HG03039 (cell line): Measurements from ENCODE around the gene HDAC9.
"Not testable (repeated sequence)": the region's sequence is repeated elsewhere in the genome, so short reads cannot be mapped to it uniquely, and the experiment has no call there.

Experiments
- ATAC-seq: cut with Tn5 transposase; IDR thresholded peaks from one replicate; pipeline ENCODE4 v1.9.1; 2021; ENCODE audit warnings: mild to moderate bottlenecking, moderate library complexity; ENCODE audit not compliant: unreplicated experiment

The HDAC9 gene

DNA sequence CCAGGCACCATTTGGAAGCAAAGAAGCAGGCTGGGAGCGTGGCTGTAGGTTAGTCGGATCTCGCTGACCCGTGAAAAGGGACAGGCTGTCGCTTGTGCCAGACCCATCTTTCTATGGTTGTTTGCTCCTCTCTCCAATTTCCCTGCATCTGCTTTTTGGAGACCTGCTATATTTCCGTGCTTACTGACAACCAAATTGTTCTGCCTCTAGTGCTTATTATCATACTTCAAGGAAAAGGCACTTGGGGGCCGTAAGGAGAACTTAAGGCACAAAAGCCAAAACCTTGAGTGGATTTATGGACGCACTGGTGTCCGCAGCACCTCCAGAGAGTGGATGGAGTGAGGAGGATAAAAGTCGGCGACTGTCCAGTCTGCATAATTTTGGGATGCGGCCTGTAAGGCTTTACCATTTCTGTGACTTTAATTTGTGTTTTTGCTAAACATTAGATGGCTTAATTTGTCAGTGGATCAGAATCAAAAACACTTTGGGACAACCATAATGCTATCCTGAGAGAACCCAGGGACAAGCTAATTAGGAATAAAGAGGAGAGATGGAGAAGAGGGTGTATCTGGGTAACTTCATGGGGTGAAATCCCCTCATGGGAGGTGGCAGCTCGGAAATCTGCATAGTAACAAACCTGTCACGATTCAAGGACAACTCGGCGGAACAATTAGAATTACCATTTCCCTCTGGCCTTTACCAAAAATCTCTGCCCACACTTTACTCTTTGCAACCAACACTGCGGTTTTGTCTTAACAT is 206.7 kb downstream of the HDAC9 start:
- no peak for ATAC-seq

DNA sequence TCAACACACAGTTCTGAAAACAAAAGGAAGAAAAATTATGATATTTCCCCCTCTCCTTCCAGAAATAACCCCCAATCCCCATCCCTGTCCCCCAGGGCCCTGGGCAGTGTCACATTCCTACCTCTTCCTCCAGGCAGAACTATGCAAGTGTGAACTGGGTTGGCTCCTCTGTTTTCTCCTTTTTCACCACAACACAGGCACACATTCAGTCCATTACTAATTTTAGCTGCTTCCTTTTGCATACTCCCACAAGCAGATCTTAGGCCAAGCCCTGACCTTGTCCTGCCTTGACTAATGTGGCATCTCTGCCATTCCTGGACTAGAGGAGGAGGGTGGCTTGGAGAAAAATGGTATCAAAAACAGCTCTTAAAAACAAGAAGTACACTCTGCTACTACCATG is 208.1 kb downstream of the HDAC9 start:
- ATAC-seq = no peak

DNA sequence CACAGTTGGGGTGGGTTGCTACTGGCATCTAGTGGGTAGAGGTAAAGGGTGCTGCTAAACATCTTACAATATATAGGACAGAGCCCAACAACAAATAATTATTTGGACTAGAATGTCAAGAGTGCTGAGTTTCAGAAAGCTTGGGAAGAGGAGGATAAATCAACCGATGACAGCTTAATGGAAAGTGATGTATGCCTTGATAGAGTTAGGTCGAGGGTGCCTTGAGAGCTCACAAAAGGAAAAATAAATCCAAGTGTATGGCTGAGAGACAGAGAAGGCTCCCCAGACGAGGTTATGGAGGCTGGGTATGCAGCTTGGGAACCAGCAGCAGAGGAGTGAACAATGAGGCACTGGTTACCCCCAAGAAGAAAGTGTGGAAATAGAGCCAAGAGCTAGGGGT is 211.1 kb downstream of the HDAC9 start:
- no peak for ATAC-seq

DNA sequence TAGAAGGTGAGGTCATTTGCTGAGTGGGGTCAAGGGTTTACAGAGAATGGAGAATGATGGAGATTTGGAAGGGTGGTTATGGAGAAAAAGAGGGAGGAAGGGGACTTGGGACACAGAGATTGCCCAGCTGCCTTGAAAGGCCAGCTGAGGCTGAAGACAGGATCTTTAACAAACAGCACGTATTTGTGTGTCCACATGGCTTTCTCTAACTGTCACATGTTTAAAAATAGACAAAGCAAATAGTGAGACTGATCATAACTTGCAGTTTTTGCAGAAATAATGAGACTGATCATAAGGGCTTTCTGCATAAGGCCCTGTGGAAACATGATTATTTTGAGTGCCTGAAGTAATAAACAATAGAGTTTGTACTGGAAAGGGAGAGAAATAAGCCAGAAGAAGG is 212.7 kb downstream of the HDAC9 start:
- no peak for ATAC-seq

DNA sequence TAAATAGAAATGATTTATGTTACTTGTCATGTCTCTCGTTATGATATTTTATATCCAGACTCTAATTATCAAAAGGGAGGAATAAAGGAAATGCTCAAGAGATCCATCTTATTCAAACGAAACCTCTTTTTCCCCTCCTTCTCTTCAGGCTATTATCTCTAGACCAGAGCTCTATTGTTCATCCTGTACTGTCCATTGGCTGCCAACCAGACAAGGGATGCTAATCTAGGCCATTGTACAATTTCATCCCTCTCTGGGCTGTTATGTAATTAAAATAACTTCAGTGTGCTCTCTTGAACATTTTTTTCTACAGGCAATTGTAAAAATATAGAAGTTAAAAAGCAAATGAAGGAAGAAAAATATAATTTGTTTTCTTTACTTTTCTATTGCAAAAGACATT is 220.4 kb downstream of the HDAC9 start:
- ATAC-seq = no peak

DNA sequence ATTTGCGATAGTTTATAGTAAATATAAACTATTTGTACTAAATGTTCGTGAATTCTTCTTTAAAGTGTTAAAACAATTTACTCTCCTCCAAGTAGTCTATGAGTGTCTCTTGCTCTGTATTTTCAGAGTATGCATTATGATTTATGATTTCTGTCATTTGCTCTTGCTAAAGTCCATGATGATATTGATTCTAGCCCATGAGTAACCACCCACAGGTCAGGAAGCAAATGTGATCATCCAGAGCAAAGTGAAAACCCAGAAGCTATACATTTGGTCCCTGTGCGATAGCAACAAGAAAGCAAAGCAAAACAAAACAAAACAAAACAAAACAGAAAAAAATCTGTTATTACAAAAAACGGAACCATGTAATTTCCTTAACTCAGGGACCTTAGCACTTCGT is 225.9 kb downstream of the HDAC9 start:
- no peak for ATAC-seq

DNA sequence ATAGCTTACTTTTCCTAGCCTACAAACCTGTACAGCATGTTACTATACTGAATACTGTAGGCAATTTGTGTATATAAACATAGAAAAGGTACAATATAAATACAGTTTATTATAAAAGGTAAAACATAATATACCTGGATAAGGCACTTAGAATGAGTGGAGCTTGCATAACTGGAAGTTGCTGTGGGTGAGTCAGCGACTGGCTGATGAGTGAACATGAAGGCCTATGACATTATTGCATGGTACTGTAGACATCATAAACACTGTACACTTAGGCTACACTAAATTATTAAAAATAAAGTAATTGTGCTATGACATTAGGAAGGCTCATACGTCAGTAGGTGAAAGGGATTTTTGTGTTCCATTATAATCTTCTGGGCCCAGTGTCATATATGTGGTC is 228.8 kb downstream of the HDAC9 start:
- ATAC-seq = no peak

DNA sequence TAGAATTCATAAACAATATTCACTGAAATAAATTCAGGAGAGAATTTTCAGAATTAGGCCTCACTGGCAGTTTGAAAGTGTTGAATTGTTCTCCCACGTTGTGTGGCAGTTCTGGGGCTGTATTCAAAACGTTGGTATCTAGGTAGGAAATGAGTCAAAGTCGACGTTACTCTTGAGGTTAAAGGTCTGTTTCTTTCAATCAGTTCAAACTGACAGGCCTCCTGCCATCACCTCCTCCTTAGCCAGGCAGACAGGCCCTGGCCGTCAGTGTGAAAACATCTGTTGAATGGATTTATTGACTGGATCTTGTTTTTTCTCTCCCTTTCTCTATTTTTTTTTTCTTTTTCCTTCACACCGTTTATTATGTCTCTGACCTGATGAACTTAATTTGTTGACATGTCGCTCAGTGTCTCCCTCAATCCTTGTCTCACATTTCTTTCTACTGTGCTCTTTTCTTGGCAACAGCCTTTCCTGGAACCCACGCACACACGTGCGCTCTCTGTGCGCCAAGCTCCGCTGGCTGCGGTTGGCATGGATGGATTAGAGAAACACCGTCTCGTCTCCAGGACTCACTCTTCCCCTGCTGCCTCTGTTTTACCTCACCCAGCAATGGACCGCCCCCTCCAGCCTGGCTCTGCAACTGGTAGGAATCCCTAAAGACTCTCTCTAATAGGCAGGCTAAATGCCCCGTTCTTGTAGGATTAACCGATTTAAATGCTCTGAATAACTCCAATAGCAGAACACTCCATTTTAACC is 231.7 kb downstream of the HDAC9 start:
- ATAC-seq = no peak

DNA sequence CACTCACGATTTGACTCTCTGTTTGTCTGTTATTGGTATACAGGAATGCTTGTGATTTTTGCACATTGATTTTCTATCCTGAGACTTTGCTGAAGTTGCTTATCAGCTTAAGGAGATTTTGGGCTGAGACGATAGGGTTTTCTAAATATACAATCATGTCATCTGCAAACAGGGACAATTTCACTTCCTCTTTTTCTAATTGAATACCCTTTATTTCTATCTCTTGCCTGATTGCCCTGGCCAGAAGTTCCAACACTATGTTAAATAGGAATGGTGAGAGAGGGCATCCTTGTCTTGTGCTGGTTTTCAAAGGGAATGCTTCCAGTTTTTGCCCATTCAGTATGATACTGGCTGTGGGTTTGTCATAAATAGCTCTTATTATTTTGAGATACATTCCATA is 240.5 kb downstream of the HDAC9 start:
- ATAC-seq = not testable (repeated sequence)

DNA sequence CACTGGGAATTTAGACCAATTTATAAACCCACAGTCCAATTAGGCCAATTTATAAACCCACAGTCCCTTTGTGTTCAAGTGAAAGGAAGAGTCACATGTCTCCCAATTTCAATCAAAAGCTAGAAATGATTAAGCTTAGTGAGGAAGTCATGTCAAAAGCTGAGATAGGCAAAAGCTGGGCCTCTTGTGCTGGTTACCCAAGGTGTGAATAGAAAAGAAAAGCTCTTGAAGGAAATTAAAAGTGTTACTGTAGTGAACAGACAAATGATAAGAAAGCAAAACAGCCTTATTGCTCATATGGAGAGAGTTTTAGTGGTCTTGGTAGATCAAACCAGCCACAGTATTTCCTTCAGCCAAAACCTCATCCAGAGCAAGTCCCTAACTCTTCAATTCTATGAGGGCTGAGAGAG is 245.0 kb downstream of the HDAC9 start:
- no peak for ATAC-seq

DNA sequence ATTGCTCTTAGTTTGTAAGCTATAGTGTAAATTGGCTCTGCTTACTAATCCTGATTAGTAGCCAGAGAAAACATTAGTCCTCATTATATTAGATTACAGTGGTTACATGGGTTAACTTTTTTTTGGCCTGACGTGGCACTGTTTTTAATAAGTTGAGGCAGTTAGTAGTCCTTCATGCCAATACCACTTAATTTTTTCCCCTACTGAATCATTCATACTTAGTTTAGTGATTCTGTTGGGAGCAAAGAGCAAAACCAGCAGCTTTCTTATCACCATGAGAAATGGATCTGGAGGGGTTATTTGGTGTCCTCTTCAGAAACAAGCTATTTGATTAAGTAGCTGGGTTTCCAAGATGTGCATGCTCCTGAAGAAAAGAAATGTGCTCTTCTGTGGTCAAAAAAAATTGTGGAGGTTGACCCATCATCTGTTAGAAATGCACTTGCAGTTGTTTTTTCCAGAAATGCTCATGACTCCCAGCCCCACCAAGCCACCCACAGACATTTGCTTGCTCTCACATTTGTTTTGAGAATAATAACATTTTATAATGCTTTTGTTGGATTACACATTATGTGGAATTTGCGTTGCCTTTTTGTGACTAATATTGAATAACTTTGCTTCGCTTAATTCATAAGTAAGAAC is 258.5 kb downstream of the HDAC9 start:
- ATAC-seq = no peak

DNA sequence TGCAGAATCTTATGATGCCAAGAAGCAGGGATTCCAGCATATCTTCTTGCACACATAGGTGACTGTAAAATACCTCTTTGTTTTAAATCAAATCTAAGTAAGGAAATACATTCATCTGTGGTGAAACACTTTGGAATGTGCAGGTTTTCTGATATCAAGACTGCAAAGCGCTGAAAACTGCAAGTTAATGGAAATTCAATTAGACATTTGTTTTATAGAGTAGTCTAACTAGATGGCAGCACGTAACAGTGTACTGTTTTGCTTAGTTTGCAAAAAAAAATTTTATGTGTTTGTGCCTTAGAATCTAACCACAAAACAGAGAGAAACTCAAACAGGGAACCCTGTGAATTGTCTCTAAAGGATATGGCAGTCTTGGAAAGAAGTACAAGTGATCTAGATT is 259.2 kb downstream of the HDAC9 start:
- ATAC-seq = no peak

DNA sequence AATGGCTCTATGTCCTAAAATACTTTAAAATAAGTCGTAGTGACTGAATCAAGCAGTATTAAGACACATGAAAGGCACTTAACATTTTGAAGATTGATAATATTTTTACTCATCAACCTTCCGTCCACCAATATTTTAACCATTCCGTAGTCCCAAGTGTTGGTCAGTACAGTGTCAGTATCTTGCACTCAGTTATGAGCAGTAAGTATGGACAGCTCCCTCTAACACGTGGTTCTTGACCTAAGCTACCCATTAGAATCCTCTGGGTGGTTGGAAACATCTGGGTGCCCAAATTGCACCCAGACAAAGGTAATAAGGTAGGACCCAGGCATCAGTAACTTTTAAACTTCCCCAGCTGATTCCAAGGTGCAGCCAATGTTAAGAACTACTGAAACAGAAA is 260.2 kb downstream of the HDAC9 start:
- no peak for ATAC-seq

DNA sequence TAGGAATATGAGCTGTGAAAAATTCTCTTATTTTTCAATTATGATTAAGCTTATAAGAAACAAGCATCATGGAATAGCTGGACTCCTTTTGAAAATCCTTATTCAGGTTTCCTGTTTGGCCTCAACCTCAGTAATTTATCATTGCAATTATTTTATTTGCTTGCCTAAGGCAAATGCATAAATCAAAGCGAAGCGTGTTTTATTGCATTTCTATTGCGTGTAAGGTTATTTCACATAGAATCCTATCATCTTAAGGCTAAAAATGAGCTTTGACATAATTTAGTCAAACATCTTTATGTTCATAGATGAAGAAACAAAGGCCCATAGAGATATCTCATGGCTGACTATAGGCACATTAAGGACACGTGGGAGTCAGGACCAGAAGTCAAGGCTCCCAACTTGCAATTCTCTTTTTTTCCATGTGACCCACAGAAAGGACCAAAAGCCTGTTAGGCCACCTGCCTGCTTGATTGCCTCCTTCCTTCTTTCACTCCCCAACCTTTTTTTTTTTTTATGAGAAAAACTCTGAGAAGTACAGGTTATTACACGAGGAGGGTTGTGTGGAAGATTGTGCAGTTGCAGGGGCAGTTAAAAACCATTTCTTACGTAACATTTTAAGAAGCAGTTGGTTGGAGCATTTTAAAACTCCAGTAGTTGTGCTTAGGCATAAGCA is 261.0 kb downstream of the HDAC9 start:
- ATAC-seq = no peak

DNA sequence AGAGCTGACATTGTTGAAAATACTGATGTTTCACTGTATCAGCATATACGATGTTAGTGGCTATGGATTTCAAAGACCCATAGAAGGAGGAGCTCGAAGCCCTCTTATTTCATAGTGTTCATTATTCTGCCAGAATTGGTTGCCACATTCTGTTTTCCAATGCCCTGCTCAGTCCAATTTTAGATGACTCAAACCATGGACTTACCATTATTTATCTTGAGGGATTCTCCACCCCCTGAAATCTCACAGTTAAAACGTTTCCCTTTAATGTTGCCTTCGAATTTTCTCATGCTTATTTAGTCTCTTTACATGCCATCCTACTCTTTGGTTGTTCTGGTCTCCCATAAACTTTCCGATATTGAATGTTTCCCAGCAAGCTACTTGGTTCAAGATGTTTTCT is 264.5 kb downstream of the HDAC9 start:
- no peak for ATAC-seq

DNA sequence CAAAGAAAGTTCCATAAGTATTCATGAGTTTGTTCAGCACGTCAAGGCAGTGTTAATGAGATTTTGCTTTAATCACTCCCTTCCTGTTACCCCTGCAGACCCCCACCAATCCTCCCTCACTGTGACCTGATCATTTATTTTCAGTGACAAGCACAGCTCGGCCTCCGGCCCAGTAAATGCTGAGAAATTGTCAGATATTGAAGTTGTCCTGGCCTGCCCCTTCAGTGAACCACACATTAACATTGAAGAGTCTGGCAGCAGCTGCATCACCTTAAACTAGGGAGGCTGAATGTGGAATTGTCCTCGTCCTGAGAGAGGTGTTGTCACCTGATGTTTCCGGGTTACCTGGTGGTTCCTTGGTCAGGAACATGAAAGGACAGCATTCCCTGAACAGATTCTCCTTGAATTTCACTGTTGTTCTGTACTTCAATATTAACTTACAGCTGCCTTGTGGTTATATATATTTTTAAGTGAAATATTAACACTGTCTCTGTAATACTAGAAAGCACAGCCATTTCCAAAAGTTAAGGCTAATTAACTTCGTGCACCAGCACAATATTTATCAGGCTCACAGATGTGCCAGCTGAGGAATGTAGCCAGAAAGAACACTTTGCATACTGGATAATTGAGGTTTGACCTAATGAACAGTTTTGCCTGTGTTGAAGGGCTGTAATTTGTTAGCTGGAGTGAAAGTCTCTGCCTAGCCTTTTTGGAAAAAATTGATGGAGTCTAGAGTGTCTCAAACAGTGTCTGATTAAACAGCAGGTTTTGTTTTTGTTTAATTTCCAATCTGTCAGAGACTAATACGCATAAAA is 265.3 kb downstream of the HDAC9 start:
- no peak for ATAC-seq

DNA sequence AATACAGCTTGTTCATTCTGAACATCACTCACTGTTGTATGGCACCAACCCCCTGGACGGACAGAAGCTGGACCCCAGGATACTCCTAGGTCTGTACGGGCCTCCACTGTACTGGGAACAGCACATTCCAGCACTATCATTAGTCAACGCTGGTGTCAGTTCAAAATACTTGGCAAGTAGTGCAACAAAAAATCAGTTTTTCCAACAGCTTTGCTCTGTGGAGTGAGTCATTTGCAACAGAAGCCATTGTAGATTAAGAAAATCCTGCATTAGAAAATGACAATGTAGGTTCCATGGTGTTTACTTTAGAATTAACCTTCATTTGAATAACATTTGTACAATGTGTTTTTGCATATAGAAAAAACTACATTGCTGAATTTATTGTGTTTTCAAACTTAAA is 266.6 kb downstream of the HDAC9 start:
- ATAC-seq = no peak

DNA sequence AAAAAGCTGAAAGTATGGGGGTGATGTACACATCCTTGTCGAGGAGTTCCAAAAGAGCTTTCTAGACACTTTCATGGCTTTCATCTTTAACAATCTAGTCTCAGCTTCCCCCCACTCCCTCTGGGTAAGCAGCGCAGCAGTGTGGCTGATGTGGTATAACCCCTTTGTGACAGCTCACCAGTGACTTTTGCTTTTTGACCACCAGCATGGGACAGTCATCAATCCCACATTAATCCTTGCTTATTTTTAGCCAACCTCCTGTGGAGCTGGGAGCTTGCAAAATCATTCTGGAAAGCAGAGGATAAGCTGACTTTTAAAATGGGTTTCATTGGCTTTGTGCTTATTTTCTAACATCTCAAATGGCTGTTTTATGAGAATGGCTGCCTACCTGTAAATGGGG is 272.7 kb downstream of the HDAC9 start:
- no peak for ATAC-seq

DNA sequence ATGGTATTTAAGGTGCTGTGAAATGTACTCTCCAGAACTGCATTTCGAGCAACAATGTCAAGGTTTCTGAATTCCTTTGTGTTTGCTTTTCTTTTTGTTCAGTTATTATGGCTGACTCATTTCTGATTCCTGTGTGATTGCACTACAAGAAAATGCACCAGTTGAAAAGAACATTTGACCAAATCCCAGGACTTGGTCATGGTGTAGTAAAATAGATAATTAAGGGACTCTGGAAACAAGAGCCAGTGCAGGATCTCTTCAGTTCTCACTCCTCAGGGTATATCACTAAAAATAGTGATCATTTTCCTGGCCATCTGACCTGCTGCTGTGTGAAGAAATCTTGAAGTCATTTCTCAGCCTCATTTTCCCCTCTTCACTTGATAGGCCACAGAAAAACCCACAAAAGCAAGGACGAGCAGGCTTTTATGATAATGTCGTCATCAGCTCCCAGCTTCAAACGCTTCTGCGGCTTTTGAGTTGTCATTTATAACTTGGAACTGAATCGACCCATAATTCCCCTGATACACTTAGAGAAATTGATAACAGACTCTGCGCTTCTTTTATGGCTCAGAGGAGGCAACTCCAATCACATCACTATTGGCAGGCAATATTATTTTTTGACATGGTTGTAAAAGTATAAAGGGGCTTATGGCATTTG is 274.7 kb downstream of the HDAC9 start:
- no peak for ATAC-seq

DNA sequence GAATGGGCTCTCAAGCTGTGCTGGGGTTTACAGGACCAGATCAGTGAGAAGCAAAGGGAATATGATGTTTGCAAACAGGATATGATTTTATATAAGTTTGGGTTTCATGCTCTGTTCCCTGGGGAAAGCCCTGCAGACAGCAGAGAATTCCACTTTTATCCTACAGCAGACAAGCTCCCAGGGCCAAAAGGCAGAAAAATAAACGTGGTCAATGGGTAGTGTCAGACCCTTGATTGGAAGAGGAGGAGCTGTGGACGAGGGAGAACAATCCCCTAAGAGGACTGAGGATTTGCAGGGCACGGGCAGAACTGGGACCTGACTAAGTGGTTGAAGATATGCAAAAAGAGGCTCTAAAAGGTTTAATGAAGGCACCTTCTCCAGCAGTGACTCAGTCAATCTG is 275.3 kb downstream of the HDAC9 start:
- ATAC-seq = no peak
